VCaP (cell line): ENCODE results near the gene XYLT1.

ENCODE experiments used
- H3K27ac ChIP-seq: fragments of 450-650 bp; 2 replicates; pipeline ENCODE4 v1.5.1; 2017
- CTCF ChIP-seq: fragments of 450-650 bp; conservative IDR thresholded peaks from 2 replicates; pipeline ENCODE4 v1.5.1; 2017; ENCODE audit warnings: mild to moderate bottlenecking, moderate library complexity

The XYLT1 gene

GRCh38 chr16:17327664-17328335 is 143.0 kb downstream of the XYLT1 start:
- H3K27ac ChIP-seq = no peak overlapping the region
- TF ChIP-seq CTCF = no peak

GRCh38 chr16:17325476-17326143 is 145.2 kb downstream of the XYLT1 start:
- TF ChIP-seq CTCF = no peak
- H3K27ac ChIP-seq = no peak overlapping the region

GRCh38 chr16:17324451-17324850 is 146.3 kb downstream of the XYLT1 start:
- no peak overlapping the region for H3K27ac ChIP-seq
- TF ChIP-seq CTCF = no peak

GRCh38 chr16:17323171-17323570 is 147.6 kb downstream of the XYLT1 start:
- no peak for TF ChIP-seq CTCF
- H3K27ac ChIP-seq = no peak overlapping the region

GRCh38 chr16:17321824-17322223 is 148.9 kb downstream of the XYLT1 start:
- no peak for TF ChIP-seq CTCF
- H3K27ac ChIP-seq = no peak overlapping the region

- H3K27ac ChIP-seq = no peak overlapping the region
- TF ChIP-seq CTCF = no peak
Measured at GRCh38 chr16:17320009-17320408, 150.8 kb downstream of the XYLT1 start.

- no peak for TF ChIP-seq CTCF
- H3K27ac ChIP-seq = no peak overlapping the region
Measured at GRCh38 chr16:17318238-17318637, 152.5 kb downstream of the XYLT1 start.
